Measurements from ENCODE around the gene TXNDC16.

Gene TXNDC16

DNA sequence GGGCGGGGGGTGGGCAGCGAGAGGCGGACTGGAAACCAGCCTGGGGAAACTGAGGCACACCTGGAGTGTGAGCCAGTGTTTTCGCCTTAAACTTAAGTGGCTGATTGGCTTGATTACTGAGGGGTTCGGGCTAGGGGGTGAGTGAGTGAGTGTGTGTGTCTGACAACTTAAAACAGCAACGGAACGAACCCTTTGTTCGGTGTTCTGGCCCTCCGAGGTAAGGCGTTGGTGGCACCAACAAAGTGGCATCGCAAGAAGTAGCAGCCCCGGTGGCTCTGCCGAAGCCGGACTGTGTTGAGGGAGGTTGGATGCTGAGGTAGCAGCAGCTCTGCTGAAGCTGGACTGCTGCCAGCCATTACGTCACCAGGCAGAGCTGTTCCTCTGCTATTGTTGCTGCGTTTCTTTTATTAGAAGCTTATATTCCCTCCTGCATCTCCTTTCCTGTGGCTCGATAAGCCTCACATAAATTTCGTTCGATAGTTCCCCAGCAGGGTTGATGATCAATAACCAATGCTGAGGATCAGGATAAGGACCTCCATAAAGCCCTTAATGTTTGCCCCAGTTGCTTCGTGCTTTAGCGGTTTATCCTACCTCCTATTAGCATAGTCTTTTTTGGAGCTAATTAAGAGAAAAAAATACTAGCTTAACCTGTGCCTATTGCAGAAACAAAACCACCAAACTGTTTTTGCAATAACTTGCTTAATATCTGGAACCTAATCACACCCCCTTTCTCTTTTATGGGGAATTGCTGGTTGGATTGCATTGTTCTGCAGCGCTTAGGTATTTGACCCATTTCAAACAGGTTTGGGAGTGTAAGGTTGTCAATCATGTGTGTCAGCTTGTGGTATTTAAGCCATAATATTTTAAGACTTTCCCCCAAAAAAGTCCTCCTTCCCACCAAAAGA lies 1.6 kb upstream of the TXNDC16 start (continued):
- TF ChIP-seq, protein P1, sequence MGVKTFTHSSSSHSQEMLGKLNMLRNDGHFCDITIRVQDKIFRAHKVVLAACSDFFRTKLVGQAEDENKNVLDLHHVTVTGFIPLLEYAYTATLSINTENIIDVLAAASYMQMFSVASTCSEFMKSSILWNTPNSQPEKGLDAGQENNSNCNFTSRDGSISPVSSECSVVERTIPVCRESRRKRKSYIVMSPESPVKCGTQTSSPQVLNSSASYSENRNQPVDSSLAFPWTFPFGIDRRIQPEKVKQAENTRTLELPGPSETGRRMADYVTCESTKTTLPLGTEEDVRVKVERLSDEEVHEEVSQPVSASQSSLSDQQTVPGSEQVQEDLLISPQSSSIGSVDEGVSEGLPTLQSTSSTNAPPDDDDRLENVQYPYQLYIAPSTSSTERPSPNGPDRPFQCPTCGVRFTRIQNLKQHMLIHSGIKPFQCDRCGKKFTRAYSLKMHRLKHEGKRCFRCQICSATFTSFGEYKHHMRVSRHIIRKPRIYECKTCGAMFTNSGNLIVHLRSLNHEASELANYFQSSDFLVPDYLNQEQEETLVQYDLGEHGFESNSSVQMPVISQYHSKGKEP (tag by site-specific recombination; IDR thresholded peaks at IDR 0.05): peak; percentile 18; the same call in 1 of the 2 replicates
- no peak for TF ChIP-seq ZNF747 (tag by site-specific recombination; IDR thresholded peaks at IDR 0.05)
- no peak for TF ChIP-seq BCL11A (tag by site-specific recombination; IDR thresholded peaks at IDR 0.05; ENCODE audit: low read depth)
- TF ChIP-seq ZNF155 (tag by site-specific recombination; IDR thresholded peaks at IDR 0.05): no peak
- TF ChIP-seq ZNF501 (tag by site-specific recombination; IDR thresholded peaks at IDR 0.05): 0 out of 2 replicates have a peak, but pooled peaks have one; percentile 36
- peak; percentile 73 for TF ChIP-seq ZEB2 (tag by site-specific recombination; IDR thresholded peaks at IDR 0.05)
- TF ChIP-seq ZSCAN16 (tag by site-specific recombination; IDR thresholded peaks at IDR 0.05): no peak
- no peak for TF ChIP-seq ZNF791 (tag by site-specific recombination; IDR thresholded peaks at IDR 0.05)
- TF ChIP-seq ZNF792 (tag by site-specific recombination; IDR thresholded peaks at IDR 0.05): no peak
- TF ChIP-seq, protein P2, sequence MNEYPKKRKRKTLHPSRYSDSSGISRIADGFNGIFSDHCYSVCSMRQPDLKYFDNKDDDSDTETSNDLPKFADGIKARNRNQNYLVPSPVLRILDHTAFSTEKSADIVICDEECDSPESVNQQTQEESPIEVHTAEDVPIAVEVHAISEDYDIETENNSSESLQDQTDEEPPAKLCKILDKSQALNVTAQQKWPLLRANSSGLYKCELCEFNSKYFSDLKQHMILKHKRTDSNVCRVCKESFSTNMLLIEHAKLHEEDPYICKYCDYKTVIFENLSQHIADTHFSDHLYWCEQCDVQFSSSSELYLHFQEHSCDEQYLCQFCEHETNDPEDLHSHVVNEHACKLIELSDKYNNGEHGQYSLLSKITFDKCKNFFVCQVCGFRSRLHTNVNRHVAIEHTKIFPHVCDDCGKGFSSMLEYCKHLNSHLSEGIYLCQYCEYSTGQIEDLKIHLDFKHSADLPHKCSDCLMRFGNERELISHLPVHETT (tag by site-specific recombination; IDR thresholded peaks at IDR 0.05): no peak
- TF ChIP-seq, protein P3, sequence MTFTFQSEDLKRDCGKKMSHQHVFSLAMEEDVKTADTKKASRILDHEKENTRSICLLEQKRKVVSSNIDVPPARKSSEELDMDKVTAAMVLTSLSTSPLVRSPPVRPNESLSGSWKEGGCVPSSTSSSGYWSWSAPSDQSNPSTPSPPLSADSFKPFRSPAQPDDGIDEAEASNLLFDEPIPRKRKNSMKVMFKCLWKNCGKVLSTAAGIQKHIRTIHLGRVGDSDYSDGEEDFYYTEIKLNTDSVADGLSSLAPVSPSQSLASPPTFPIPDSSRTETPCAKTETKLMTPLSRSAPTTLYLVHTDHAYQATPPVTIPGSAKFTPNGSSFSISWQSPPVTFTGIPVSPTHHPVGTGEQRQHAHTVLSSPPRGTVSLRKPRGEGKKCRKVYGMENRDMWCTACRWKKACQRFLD (tag by site-specific recombination; IDR thresholded peaks at IDR 0.05): no peak
- TF ChIP-seq, protein P4, sequence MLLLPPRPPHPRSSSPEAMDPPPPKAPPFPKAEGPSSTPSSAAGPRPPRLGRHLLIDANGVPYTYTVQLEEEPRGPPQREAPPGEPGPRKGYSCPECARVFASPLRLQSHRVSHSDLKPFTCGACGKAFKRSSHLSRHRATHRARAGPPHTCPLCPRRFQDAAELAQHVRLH (tag by site-specific recombination; IDR thresholded peaks at IDR 0.05): no peak
- no peak for TF ChIP-seq ZNF544 (tag by site-specific recombination; IDR thresholded peaks at IDR 0.05)
- no peak for TF ChIP-seq ZBTB8A (tag by site-specific recombination; IDR thresholded peaks at IDR 0.05)
- TF ChIP-seq ZNF202 (tag by site-specific recombination; IDR thresholded peaks at IDR 0.05; ENCODE audit: borderline replicate concordance): no peak
- TF ChIP-seq, protein P5, sequence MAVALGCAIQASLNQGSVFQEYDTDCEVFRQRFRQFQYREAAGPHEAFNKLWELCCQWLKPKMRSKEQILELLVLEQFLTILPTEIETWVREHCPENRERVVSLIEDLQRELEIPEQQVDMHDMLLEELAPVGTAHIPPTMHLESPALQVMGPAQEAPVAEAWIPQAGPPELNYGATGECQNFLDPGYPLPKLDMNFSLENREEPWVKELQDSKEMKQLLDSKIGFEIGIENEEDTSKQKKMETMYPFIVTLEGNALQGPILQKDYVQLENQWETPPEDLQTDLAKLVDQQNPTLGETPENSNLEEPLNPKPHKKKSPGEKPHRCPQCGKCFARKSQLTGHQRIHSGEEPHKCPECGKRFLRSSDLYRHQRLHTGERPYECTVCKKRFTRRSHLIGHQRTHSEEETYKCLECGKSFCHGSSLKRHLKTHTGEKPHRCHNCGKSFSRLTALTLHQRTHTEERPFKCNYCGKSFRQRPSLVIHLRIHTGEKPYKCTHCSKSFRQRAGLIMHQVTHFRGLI (tag by site-specific recombination; IDR thresholded peaks at IDR 0.05): no peak
- TF ChIP-seq ZNF23 (tag by site-specific recombination; IDR thresholded peaks at IDR 0.05; ENCODE audit: borderline replicate concordance): no peak
- TF ChIP-seq, protein P6, sequence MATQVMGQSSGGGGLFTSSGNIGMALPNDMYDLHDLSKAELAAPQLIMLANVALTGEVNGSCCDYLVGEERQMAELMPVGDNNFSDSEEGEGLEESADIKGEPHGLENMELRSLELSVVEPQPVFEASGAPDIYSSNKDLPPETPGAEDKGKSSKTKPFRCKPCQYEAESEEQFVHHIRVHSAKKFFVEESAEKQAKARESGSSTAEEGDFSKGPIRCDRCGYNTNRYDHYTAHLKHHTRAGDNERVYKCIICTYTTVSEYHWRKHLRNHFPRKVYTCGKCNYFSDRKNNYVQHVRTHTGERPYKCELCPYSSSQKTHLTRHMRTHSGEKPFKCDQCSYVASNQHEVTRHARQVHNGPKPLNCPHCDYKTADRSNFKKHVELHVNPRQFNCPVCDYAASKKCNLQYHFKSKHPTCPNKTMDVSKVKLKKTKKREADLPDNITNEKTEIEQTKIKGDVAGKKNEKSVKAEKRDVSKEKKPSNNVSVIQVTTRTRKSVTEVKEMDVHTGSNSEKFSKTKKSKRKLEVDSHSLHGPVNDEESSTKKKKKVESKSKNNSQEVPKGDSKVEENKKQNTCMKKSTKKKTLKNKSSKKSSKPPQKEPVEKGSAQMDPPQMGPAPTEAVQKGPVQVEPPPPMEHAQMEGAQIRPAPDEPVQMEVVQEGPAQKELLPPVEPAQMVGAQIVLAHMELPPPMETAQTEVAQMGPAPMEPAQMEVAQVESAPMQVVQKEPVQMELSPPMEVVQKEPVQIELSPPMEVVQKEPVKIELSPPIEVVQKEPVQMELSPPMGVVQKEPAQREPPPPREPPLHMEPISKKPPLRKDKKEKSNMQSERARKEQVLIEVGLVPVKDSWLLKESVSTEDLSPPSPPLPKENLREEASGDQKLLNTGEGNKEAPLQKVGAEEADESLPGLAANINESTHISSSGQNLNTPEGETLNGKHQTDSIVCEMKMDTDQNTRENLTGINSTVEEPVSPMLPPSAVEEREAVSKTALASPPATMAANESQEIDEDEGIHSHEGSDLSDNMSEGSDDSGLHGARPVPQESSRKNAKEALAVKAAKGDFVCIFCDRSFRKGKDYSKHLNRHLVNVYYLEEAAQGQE (tag by site-specific recombination; IDR thresholded peaks at IDR 0.05): peak; percentile 8; the same call in 1 of the 2 replicates
- TF ChIP-seq ZNF600 (tag by site-specific recombination; IDR thresholded peaks at IDR 0.05): peak; percentile 95
- TF ChIP-seq ZNF274 (IDR thresholded peaks at IDR 0.05; ENCODE audit: low read length): no peak
- TF ChIP-seq ZNF274 (tag by site-specific recombination; IDR thresholded peaks at IDR 0.05; ENCODE audit: borderline replicate concordance): no peak
- TF ChIP-seq, protein P7, sequence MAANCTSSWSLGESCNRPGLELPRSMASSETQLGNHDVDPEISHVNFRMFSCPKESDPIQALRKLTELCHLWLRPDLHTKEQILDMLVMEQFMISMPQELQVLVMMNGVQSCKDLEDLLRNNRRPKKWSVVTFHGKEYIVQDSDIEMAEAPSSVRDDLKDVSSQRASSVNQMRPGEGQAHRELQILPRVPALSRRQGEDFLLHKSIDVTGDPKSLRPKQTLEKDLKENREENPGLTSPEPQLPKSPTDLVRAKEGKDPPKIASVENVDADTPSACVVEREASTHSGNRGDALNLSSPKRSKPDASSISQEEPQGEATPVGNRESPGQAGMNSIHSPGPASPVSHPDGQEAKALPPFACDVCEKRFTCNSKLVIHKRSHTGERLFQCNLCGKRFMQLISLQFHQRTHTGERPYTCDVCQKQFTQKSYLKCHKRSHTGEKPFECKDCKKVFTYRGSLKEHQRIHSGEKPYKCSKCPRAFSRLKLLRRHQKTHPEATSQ (tag by site-specific recombination; IDR thresholded peaks at IDR 0.05): no peak
- no peak for TF ChIP-seq ZNF114 (tag by site-specific recombination; IDR thresholded peaks at IDR 0.05)
- no peak for TF ChIP-seq ZNF785 (tag by site-specific recombination; IDR thresholded peaks at IDR 0.05)
- no peak for TF ChIP-seq ZNF416 (tag by site-specific recombination; IDR thresholded peaks at IDR 0.05)
- TF ChIP-seq KLF10 (tag by site-specific recombination; IDR thresholded peaks at IDR 0.05): no peak
- peak; percentile 82 for TF ChIP-seq ZNF660 (tag by site-specific recombination; IDR thresholded peaks at IDR 0.05)
- TF ChIP-seq SP3 (tag by site-specific recombination; IDR thresholded peaks at IDR 0.05): no peak
- no peak for TF ChIP-seq ZNF121 (tag by site-specific recombination; IDR thresholded peaks at IDR 0.05)
- TF ChIP-seq ZXDB (tag by site-specific recombination; IDR thresholded peaks at IDR 0.05): 0 out of 2 replicates have a peak, but pooled peaks have one; percentile 18

All from HEK293 (cell line).